CD4-positive, alpha-beta T cell treated with Interleukin-6 at 100 ng/mL for 8 hours (primary cell): Measurements from ENCODE around the gene MPND.

ENCODE experiments used
- DNase-seq: peaks from one replicate; pipeline ENCODE4 v3.0.0-alpha.2; 2020; ENCODE audit warnings: mixed read lengths, low spot score

The MPND gene, protein sequence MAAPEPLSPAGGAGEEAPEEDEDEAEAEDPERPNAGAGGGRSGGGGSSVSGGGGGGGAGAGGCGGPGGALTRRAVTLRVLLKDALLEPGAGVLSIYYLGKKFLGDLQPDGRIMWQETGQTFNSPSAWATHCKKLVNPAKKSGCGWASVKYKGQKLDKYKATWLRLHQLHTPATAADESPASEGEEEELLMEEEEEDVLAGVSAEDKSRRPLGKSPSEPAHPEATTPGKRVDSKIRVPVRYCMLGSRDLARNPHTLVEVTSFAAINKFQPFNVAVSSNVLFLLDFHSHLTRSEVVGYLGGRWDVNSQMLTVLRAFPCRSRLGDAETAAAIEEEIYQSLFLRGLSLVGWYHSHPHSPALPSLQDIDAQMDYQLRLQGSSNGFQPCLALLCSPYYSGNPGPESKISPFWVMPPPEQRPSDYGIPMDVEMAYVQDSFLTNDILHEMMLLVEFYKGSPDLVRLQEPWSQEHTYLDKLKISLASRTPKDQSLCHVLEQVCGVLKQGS

DNA sequence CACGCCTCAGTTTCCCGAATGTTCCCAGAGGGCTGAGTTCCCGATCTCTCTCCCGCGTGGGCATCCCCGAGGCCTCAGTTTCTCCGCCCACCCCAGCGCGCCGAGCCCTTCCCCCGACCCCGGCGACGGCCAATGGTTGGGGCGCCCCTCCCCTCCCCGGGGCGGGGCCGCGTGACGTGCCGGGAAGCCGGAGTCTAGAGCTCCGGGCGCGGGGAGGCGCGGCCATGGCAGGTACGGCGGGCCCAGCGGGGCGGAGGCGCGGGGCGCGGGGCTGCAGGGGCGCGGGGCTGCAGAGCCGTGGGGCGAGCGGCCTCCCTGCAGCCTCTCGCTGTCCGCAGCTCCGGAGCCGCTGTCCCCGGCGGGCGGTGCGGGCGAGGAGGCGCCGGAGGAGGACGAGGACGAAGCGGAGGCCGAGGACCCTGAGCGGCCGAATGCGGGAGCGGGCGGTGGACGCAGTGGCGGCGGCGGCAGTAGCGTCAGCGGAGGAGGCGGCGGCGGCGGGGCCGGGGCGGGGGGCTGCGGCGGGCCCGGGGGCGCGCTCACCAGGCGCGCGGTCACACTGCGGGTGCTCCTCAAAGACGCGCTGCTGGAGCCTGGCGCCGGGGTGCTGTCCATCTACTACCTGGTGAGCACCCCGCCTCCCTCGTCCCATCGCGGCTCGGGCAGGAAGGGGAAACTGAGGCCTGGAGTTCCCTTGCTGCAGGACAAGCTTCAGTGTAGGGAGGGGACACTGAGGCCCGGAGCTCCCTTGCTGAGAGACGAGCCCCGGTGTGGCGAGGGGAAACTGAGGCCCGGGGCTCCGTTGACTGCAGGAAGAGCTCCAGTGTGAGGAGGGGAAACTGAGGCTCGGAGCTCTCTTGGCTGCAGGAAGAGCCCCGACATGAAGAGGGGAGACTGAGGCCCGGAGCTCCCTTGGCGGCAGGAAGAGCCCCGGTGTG, at the start of gene MPND:
MPND (plus strand) TSS at position 193 of the 938 bp plus-strand sequence; CDS start at position 225, 32 bp downstream.
- peak; percentile 86 for DNase-seq

DNA sequence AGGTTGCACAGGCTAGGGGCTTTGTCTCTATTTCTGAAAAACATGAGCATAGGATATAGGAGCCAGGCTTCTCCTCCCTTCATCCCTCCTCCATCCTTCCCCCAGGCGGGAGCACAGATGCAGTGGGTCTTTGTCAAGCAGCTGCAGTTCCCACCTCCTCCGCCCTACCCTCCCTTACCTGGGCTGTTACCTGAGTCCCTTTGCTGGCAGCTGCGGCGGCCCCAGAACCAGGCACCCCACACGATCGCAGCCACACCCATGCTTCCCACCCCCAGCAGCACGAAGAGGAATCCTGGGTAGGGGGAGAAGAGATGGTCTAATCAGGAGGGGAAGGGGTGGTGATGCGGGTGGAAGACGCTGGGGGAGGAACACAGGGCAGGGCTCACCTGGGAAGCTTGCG, 49.0 kb upstream of the MPND start:
- no peak for DNase-seq

DNA sequence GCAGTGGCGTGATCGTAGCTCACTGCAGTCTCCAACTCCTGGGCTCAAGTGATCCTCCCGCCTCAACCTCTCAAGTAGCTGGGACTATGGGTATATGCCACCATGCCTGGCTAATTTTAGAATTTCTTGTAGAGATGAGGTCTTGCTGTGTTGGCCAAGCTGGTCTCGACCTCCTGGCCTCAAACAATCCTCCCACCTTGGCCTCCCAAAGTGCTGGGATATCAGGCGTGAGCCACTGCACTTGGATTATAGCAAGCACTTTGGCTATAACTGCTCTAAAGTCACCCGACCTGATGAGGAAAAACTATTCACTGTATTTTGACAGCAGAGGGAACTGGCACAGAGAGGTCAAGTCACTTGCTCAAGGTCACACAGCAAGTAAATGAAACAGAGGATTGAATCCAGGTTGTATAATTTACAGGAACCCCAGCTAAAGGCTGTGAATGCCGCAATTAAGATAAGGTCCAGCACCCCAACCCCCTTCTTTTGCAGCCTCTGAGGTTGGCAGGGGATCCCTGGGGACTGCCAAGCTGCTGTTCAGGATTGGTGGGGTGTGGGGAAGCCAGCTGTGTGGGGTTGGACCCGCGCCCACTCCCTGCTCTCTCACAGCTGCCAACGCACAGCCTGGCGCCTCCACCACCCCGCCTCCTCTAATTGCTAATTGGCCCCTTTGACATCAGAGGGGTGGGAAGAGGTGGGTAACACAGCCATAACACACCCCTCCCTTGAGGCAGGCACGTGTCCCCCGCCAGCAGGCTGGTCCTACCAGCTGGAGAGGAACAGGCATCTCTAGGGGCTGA, 47.2 kb upstream of the MPND start:
- no peak for DNase-seq

DNA sequence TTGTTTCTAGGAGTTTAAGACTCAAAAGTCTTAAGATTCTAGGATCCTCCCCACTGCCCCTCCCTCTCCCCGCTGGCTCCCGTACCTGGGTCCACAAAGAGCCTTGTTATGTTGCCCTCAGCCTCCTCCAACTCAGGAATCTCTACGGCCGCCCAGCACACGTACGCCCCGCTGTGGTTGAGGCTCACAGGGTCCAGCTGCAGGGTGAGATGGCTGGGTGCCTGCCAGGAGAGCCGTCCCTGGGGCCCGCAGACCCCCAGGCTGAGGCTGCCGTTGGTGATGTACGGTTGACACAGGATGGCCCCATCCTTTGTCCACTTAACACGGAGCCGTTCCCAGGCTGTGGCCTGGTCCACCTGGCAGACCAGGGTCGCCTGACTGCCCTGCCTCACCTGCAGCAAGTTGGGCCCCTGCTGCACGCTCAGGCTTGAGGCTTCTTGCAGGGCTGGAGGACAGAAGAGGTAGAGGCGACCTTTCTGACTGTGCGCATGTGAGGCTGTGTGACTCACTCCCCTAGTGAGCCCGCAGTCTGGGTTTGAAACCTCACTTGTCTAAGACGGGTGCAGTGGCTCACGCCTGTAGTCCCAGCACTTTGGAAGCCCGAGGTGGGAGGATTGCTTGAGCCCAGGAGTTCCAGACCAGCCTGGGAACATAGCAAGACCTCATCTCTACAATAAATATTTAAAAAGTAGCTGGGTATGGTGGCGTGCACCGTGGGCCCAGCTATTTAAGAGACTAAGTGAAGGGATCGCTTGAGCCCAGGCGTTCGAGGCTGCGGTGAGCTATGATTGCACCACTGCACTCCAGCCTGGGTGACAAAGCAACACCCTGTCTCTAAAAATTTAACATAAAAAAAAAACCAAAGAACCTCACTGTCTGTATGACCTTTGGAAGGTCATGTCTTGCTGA, 45.2 kb upstream of the MPND start:
- DNase-seq, result no peak

DNA sequence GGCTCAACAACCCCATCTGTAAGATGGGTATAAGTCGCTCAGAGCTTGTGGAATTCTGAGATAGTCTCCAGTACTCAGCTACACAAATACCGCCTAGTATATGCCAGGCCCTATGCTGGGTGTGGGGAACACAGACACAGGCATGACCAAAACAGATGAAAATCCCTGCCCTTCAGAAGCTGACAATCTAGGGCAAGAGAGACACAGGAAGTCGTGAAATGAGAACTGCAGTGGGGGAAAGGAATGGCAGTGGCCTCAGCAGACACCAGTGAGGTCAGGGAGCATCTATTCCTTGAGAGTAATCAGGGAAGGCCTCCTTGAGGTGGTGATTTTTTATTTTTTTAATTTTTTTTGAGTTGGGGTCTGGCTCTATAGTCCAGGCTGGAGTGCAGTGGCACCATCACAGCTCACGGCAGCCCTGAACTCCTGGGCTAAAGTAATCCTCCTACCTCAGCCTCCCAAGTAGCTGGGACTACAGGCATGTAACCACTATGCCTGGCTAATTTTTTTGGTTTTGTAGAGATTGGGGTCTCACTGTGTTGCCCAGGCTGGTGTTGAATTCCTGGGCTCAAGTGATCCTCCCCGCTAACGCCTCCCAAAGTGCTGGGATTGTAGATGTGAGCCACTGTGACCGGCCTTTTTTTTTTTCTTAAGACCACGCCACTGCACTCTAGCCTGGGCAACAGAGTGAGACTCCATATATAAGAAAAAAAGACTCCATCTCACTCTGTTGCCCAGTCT, 44.4 kb upstream of the MPND start:
- DNase-seq, result no peak

DNA sequence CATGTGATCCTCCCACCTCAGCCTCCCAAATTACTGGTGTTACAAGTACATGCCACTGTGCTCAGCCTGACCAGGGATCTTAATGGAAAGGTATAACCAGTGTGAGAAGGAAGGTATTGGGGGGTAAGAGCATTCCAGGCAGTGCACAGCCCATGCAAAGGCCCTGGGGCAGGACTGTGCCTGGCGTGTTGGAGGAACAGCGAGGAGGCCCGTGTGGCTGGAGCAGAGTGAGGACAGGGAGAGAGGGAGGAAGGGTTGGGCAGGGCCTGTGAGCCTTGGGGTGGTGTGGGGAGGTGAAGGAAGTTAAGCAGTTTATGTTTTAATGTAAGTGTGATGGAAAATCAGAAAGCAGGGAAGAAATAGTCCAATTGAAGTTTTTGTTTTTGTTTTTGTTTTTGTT, 42.8 kb upstream of the MPND start:
- no peak for DNase-seq

DNA sequence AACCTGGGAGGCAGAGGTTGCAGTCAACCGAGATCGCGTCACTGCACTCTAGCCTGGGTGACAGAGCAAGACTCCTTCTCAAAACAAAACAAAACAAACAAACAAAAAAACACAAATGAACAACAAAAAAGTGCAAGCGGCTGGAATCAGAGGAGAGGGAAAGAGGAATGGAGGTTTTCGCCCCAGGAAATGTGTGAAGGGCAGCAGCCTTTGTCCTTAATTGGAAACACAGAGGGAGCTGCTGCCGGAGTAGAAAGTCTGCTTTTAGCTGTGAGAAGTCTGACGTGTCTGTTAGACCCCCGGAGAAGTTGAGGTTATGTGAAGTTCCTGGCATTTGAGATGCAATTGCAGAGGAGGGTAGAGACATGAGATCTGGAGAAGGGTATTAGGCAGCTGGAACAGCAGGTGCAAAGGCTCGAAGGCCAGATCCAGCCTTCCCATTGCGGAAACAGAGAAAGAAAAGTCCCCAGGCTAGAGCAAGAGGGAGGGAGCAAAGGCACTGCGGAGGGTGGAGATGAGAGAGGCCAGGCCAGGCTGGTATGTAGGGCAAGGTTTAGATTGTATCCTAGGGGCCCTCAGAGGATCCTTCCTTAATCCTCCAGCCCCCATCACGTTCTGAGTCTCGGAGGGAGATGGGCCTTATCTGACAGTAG, 41.6 kb upstream of the MPND start:
- no peak for DNase-seq

DNA sequence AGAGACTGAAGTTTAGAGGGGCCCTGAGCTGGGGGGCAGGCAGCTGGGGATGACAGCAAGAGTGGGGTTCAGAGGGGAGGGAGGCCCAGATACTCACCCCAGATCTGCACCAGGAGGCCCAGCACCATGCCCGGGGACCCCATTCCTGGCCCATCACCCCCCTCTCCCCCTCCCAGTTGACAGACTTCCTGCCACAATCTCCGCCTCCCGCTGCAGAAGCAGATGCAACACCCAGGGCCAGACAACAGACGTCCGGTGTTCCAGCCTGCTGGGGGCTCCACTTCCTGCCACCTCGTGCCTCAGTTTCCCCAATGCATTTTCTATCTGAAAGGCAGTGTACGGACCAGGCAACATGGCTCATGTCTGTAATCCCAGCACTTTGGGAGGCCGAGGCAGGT, 41.1 kb upstream of the MPND start, which contains the start of gene TMIGD2:
TMIGD2 (minus strand) TSS at position 147 of the 398 bp plus-strand sequence; CDS start at position 143, 4 bp downstream.
- DNase-seq, result peak; percentile 40

DNA sequence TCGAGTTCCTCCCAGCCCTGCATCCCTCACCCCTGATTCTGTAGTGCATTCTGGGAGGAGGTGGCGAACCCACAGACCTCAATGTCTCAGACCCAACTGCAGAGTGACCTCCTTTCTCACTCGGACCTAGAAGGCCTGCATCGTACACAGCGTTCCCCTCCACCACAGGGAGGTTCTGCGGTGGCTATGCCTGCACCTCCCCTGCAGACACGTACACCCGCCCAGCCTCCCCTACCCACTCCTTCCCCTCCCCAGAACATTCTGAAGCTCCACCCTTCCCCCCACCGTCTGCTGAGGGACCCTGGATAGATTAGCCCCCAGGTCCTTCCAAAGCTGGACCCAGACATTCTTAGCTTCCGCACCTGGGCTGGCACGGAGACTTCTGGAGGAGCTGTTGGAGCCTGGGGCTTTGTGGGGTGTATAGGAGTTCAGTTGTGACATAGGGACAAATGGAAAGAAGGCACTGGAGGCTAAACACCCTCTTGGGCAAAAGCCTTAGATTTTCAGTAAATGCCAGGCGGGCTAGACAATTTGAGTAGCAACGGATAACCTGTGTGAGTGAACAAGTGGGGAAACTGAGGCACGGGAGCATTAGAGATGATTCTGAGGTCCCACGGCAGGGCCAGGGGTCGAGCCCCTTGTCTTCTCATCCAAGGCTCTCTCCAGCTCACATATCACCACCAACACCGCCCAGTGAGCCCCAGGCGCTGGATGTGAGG, 39.4 kb upstream of the MPND start:
- no peak for DNase-seq

DNA sequence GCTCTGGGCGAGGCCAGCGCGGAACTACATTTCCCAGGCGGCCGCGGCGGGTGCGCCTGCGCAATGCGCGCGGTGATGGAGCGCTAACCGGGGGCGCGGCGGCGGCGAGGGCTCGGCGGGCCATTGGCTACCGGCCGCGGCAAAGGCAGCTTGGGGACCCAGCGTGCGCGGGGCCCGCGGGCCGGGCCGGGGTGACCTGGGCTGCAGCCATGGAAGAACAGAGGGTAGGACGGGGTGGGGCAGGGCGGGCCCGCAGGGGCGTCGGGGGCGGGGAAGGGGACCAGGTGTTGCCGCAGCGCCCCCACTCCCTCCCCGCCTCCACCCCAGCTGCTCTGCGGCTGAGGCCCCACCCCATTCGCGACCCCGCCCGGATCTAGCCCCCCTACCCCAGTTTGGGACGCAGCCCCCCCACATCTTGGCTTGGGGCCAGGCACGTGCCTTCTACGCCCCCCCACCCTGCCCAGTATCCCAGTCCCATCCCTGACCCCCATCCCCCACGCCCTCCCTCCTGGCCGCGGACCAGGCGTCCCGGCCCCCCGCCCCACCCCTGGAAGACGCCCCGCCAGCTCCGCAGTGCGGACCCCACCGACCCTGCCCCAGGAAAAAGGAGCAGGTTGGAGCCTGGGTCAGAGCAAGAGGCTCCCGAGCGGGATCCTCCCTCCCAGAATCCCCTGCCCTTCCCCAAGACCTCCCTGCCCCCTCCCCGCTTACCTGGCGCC, 38.7 kb upstream of the MPND start, which contains the start of gene FSD1:
FSD1 (plus strand) TSS at position 61 of the 719 bp plus-strand sequence; CDS start at position 210, 149 bp downstream.
- DNase-seq, result peak; percentile 54

DNA sequence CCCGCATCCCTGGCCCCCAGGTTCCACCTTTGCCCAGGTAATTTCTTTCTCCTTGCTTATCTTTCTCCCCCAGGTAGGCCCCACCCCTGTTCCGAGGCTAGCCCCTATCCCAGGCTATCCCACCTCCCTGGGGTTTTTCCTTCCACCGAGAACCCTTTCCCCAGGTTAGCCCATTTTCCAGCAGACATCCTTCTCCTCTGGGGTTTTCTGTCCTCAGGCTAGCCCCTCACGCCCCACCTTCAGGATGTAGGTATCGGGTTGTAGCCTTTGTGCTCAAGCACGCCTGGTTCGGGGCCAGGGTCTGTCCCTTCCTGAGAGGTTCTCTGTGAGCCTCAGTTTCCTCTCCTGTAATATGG, 38.1 kb upstream of the MPND start:
- no peak for DNase-seq

DNA sequence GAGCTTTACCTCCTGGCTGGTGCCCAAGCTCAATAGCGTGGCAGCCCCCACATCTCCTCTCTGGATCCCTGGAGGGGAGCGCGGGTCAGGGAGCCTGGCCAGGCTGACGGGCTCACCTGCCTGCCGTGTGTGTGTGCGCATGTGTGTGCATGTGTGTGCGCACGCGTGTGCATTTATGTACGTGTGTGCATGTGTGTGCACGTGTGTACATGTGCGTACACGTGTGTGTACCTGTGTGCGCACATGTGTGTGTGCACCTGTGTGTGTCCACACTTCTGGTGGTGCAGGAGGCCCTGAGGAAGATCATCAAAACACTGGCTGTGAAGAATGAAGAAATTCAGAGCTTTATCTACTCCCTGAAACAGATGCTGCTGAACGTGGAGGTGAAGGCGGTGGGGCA, 37.7 kb upstream of the MPND start:
- DNase-seq, result no peak

DNA sequence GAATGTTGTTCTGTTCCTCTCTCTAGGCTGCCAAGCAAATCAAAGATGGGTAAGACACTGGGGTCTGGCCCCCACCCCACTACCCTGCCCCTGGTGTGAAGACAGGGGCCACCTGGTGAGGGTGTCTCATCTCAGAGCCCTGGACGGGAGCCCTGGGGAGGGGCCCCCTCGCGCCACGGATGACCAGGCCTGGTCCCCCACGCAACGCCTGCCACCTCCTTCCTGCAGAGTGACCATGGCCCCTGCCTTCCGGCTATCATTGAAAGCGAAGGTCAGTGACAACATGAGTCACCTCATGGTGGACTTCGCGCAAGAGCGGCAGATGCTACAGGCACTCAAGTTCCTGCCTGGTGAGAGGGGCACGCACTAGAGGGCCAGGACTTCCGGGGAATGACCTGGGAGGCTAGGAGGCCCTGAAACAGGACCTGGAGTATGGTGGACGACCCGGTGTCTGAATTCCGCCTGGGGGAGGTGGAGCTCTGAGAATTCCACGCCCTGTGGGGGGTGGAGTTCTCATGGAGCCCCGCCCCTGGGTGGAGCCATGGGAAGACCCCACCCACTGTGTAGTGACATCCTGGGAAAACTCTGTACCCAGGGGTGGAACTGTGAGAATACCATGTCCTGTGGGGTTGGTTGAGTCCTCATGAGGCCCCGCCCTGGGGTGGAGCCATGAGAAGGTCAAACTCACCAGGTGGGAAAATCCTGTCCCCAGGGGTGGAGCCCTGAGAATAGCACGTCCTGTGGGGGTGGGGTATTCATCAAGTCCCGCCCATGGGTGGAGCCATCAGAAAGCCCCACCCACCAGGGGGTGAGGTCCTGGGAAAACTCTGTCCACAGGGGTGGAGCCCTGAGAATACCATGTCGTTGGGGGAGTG, 32.9 kb upstream of the MPND start:
- DNase-seq, result no peak

DNA sequence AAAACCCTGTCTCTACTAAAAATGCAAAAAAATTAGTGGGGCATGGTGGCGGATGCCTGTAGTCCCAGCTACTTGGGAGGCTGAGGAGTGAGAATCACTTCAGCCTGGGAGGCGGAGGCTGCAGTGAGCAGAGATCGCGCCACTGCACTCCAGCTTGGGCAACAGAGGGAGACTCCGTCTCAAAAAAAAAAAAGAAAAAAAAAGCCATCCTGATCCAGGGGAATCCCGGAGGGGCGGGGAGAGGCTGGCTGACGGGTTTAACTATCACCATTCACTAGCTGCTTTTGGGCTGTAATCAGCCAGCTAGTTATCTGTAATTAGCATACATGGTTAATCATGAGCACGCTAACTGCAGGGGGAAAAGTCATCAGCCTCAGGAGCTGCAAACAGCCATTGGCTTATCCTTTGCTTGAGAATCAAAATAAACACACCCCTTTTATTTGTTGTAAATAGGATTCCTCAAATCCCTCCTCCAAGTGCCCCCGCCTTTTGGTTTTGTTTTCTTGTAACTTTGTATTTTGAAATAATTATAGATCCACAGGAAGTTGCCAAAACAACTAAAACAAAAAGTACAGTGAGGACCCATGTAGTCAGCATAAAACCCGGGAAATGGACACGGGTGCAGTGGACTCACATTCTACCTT, 29.4 kb upstream of the MPND start:
- no peak for DNase-seq

DNA sequence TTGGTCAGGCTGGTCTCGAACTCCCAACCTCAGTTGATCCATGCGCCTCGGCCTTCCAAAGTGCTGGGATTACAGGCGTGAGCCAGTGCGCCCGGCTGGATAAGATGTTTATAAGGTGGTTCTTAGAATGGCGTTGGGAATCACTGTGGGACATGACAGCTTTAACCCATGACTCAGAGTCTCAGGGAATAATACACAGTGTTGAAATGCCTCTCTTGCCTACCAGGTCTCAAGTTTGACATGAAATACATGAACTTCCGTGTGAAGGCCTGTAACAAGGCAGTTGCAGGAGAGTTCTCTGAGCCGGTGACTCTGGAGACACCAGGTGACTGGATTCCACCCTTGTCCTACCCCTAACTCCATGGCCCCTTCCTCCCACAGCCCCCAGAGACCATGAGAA, 26.4 kb upstream of the MPND start:
- DNase-seq, result no peak

DNA sequence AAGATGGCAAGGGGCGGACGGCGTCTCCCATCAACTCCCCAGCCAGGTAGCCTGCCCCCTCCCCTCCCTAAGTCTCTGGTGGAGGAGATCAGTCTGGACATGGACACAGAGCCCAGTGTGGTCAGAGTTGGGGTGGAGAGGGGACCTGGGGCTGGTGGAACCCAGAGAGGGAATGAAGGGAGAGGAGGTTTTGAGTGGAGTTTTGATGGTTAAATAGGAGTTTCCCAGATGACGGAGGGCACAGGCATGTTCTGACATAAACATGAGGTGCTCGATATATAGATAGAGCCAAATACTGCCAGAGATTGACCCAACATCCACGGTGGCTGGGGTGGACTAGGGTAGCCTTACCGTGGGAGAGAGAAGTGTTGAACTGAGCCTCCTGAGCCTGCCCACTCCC, 24.9 kb upstream of the MPND start:
- DNase-seq, result no peak
